Stimulated activated CD4-positive, alpha-beta T cell treated with anti-CD3 and anti-CD28 coated beads, Interleukin-1b, Interleukin-23, amount 100 ng/mL, for 4 hours (primary cell): Measurements from ENCODE around the gene B4GALT7.
"Not testable (repeated sequence)": the region's sequence is repeated elsewhere in the genome, so short reads cannot be mapped to it uniquely, and the experiment has no call there.

Experiments
- DNase-seq, 2 donors: peaks; one replicate each; pipeline ENCODE4 v3.0.0-alpha.2; 2020; ENCODE audit warnings: low read depth in 2 of 2

The B4GALT7 gene

DNA sequence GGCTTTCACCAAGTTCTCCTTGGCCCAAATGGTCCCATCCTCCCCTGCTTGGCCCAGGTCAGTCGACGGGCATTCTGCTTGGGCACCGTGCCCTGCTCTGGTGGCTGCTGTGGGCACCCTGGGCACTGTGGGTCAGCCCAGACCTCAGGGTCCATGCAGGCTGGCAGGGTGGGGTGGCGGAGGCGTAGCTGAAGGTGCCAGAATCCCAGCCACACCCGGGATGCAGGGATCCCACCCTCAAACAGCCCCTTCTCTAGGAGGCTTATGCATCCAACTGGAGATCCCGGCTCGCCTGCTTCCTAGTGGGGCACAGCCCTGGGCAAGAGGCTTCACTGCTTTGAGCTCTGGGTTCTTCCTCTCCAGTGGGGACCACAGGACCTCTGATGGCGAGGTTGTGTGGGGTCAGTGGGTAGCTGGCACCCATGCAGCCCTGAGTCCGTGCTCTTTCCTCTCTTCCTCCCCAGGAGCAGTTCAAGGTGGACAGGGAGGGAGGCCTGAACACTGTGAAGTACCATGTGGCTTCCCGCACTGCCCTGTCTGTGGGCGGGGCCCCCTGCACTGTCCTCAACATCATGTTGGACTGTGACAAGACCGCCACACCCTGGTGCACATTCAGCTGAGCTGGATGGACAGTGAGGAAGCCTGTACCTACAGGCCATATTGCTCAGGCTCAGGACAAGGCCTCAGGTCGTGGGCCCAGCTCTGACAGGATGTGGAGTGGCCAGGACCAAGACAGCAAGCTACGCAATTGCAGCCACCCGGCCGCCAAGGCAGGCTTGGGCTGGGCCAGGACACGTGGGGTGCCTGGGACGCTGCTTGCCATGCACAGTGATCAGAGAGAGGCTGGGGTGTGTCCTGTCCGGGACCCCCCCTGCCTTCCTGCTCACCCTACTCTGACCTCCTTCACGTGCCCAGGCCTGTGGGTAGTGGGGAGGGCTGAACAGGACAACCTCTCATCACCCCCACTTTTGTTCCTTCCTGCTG, 9.4 kb downstream of the B4GALT7 start:
- DNase-seq = no peak

DNA sequence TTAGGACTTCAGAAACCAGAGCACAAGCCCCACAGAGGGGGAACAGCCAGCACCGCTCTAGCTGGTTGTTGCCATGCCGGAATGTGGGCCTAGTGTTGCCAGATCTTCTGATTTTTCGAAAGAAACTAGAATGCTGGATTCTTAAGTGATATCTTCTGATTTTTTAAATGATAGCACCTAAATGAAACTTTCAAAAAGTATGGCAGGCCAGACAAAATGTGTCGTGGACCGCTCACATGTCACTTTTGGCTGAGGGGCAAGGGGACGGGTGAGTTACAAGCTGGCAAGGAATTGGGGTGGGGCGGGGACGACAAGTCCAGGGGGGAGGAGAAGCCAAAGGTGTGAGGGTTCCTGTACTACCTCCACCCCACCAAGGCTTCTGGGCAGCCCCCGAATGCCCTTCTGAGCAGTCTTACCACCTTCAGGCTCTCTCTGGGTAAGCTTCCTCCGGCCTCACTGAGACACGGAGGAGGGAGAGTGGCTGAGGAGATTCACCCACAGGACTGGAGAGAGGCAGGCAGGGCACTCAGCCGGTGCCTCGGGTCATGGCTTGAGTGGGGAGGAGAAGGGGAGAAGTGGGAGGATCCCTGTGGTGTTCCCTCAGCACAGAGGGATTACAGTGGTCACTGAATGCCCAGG, 10.3 kb downstream of the B4GALT7 start:
- no peak for DNase-seq

DNA sequence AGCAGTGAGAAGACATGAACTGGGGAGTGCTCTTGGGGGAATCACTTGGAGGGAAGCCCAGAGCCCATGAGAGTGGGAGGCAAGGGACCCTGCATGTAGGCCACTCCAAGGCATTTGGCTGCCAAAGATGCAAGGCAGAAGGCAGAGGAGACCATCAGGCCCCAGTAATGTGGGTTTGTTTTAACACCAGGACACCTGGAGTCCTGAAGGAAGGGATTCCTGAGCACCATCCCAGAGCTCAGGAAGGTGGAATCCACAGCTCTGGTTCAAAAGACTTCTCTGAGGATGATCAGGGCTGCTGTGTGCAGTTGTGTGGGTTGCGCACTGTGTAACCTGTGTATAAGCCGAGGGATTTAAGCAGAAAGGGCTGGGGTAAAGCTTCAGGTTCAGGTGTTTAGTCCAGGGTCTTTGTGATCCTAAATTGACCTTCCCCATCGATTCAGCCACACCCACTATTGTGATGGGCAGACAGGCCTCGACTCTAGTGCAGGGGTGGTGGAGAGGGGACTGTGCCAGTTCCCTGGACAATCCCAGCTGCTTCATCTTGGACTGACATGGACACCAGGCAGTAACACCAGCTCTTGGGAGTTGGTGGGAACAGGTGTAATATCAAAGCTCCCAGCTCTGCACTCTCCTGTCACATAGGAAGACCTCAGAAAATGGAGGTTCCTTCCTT, 11.0 kb downstream of the B4GALT7 start:
- DNase-seq = no peak

DNA sequence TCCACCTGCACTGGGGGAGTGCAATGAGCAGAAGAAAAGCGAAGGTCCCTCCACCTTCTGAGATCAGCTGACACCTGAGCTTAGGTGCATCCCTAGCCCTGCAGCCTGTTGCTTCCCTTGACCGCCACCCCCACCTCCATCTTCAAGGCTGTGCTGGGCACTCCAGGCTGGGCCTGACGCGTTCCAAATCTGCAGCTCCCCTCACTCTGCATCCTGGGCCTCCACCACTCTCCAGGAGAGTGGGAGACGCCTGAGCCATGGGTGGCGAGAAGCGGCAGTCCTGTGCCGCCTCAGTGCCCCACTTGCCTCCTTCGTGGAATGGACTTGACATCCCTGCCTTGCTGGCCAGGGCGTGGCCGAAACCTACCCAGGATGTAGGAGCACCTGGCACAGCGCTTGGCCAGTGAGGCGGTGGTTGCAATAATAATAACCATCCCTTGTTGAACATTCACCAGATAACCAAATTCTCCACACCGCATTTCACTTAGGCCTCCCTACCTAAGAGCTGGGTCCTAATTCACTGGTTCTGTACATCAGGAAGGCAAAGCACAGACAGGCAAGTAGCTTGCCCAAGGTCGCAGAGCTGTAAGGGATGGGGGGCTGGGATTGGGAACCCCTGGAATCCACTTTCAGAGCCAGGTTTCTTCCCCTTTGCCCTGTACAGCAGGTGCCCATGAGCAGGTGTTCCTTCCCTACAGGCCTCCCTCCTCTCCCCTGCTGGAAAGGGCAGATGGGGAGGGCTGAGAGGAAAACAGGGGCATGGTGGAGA, 11.7 kb downstream of the B4GALT7 start:
- no peak for DNase-seq

DNA sequence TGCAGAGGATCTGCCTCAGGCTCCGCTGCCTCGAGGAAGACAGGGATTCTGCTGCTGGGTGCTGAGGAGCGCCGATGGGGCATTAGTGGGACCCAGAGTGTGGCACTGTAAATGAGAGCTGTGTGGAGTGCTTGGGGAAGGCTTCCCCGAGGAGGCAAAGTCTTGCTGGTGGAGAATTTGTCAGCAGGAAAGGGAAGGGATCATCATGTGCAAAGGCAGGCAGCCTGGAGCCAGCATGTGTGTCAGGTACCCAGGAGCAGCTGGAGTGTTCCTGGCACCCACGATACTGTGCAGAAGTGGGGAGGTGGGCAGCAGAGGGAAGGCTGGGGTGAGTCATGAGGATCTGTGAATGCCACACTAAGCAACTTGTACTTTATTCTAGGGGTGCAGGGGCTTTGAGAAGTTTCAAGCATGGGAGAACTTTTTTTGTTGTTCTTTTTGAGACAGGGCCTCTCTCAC, 12.3 kb downstream of the B4GALT7 start:
- no peak for DNase-seq

DNA sequence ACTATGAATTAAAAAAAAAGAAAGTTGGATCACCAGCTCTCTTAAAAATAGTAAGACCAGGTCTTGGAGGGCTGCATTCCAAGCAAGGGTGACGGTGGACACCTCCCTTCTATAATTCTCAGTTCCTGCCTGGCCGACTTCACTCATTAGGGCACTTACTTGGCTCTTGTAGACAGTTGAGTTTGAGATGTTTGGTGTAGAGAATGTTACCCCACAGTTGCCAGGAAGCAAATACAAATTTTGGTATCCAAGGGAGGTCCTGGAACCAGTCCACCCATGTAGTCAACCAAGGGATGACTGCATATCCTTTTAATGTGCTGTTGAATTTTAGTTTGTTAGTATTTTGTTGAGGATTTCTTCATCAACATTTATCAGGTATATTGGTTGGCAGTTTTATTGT, 20.6 kb downstream of the B4GALT7 start:
- no peak for DNase-seq

DNA sequence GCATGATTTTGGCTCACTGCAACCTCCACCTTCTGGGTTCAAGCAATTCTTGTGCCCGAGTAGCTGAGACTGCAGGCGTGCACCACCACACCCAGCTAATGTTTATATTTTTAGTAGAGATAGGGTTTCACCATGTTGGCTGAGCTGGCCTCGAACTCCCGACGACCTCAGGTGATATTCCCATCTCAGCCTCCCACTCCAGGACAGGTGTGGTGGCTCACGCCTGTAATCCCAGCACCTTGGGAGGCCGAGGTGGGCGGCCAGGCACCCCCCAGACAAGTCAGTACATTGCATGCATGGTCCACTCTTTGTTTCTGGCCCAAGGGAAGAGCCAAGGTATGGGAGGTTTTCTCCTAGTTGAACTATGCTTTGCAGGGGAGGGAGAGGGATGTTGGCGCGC, 24.2 kb downstream of the B4GALT7 start:
- not testable (repeated sequence) for DNase-seq

DNA sequence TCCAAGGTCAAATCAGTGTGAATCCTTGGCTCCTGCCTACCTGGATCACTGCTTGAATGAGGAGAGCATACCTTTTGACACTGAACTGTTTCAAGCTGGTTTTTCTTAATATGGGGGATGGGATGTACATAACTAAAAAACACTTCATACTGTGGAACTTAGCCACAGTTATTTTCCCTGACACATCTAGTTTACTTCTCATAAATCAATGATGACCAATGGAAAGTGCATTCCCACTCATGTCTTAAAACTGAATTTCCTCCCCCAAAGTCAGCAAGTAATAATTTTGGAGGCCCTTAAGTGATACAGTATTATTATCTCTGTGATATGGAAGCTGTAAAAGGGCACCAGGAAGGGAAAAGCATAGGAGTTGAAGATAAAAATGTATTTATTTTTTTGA, 30.3 kb downstream of the B4GALT7 start:
- DNase-seq = not testable (repeated sequence)

DNA sequence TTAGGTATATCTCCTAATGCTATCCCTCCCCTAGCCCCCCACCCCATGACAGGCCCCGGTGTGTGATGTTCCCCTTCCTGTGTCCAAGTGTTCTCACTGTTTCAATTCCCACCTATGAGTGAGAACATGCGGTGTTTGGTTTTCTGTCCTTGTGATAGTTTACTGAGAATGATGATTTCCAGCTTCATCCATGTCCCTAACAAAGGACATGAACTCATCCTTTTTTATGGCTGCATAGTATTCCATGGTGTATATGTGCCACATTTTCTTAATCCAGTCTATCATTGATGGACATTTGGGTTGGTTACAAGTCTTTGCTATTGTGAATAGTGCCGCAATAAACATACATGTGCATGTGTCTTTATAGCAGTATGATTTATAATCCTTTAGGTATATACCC, 35.0 kb downstream of the B4GALT7 start:
- not testable (repeated sequence) for DNase-seq

DNA sequence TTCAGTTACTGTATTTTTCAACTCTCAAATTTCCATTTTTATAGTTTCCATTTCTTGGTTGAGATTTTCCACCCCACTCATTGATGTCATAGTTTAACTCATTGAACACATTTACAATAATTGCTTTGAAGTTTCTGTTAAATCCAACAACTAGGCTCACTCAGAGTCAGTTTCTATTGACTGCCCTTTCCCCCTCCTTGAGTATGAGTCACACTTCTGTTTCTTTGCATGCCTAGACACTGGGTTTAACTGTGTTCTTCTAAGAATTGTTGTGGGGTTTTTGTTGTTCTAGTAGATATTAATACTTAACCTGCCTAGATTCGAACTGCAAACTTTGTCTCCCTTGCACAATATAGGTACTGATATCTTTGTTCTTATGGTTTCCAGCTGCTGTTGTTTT, 45.5 kb downstream of the B4GALT7 start:
- not testable (repeated sequence) for DNase-seq

DNA sequence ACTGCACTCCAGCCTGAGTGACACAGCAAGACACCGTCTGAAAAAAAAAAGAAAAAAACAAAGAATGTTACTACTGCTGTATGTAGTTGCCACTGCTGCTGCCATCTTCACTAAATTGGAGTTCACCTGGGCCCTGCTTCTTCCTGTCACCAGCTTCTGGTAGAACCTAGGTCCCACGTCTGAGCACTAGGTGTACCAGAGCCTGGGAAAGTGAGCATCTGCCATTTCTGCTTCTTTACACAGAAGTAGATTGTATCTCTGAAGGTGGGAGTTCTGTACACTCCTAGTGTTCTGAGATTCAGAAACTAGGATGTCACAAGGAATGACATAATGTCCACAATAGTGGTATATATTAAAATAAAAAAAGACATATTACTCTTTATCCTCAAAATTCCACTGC, 51.3 kb downstream of the B4GALT7 start:
- not testable (repeated sequence) for DNase-seq

DNA sequence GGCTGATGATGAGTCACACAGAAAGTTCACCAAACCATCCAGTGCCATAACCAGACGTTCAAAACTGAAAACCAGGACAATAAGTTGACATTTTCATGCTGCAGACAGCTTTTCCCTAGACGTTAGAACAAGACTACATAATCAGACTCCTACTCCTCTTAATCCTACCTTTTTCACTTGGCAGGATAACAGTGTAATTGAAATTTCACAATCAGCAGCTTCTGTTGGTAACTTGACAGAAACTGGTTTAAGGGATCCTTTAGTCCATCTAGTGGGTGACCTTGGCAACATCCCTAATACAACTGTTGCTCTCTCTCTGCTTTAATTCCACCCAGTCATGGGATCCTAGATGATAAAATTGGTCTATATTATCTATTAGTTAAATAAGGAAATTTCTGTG, 57.9 kb downstream of the B4GALT7 start:
- not testable (repeated sequence) for DNase-seq

DNA sequence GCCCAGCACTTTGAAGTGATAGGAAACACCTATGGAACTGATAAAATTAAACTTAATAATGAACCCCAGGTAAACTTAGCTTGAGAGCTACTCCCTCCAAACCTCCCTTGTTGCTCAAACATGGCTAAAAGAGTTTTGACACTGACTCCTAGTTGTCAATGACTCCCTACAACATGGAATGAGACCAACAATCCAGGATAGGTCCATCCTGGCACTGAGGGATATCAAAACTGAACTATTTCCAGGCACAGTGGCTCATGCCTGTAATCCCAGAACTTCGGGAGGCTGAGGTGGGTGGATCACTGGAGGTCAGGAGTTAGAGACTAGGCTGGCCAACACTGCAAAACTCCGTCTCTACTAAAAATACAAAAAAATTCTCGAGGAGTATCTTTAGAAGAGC, 58.6 kb downstream of the B4GALT7 start:
- not testable (repeated sequence) for DNase-seq
